GM10847 (cell line): Measurements from ENCODE around the gene FTH1.

Experiments
- POLR2A ChIP-seq: IDR thresholded peaks from 2 replicates; pipeline ENCODE4 v1.6.1; 2011; ENCODE audit not compliant: insufficient read length; ENCODE audit errors: extremely low read depth

The FTH1 gene

DNA sequence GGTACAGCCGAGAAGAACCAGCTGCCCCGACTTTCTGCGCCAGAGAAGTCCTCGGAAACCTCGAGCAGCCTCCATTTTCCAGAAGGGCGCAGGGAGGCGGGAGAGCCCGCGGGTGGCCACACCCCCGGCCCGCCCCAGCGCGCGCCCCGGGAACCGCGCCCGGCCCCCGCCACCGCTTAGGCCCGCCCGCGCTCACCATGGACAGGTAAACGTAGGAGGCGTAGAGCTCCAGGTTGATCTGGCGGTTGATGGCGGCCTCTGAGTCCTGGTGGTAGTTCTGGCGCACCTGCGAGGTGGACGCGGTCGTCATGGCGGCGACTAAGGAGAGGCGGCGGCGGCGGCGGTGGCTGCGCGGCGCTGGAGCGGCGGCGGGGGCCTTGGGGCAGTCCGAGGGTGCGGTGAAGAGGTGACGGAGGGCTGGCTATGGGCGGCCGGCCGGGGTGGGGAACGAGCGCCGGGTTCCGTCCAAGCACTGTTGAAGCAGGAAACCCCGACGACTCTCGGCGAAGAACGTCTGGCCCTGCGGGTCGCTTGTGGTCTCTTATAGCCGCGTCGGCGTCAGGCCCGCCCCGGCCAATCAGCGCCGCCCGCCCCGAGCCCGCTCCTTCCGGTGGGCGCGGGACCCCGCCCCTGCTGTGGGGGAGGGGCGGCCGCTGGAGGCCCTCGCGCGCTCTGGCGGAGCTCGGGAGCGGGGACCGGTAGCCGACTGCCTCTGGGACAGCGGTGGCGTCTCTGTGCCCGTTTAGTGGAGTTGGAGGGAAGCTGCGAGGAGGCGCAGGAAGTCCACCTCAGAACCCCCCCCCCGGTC lies at the start of gene FTH1:
Gene FTH1 (minus strand): TSS at position 519 of the 808 bp plus-strand sequence. CDS start 209 bp downstream, at position 310.
- peak; percentile 95 for TF ChIP-seq POLR2A

GRCh38 chr11:62015615-62016014 lies 48.2 kb upstream of the FTH1 start:
- no peak for TF ChIP-seq POLR2A

DNA sequence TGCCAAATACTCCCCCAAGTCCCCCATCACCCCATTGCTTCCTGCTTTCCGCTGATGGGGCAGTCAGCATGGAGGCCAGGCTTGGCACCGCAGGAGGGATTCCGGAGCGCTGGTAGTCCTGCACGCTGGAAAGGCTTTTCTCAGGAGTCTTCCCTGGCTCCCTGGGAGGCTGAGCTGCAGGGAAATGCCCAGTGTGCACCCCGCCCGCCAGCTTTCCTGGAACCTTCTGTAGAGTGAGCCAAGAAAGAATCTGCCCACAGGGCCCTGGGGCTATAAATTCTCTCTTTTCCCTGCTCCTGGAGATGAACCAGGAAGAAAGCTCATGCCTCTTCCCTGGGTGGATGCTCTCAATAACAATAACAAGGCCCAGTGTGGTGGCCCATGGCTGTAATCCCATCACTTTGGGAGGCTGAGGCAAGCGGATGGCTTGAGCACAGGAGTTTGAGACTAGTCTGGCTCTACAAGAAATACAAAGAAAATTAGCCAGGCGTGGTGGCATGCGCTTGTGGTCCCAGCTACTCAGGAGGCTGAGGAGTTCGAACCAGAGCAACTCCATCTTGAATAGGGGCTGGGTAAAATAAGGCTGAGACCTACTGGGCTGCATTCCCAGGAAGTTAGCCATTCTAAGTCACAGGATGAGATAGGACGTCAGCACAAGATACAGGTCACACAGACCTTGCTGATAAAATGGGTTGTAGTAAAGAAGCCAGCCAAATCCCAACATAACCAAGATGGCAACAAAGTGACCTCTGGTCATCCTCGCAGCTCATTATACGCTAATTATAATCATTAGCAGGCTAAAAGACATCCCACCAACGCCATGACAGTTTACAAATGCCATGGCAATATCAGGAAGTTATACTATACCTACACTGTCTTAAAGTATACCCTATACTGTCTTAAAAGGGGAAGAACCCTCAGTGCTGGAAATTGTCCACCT lies 46.4 kb upstream of the FTH1 start:
- no peak for TF ChIP-seq POLR2A

DNA sequence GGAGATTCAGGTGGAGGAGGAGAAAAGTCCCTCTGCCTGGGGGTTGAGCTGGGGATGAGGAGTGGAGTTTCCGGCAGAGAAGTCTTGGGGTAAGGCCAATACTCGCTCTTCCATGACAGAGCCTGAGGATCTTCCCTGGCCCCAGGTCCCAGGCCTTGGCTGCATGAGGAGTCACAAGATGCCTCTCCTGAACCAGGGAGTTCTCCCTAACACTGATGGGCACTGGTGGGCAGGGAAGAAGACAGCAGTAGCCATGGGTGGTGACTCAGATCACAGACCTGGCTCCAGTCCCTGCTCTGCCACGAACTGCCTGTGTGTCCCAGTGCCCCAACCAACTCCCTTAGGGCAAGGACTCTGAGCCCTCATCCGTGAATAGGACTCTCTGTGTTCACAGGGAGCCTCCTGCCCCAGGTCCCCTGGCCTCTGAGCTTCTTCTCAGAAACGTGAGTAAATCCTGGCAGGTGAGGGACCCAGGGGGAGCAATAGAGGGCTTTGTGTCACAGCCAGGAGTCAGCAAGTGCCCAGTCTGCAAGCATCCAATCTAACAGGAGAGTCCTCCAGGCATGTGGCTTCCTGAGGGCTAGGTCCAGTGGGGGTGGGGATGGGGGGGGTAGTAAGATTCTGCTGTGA lies 45.5 kb upstream of the FTH1 start:
- TF ChIP-seq POLR2A = no peak

DNA sequence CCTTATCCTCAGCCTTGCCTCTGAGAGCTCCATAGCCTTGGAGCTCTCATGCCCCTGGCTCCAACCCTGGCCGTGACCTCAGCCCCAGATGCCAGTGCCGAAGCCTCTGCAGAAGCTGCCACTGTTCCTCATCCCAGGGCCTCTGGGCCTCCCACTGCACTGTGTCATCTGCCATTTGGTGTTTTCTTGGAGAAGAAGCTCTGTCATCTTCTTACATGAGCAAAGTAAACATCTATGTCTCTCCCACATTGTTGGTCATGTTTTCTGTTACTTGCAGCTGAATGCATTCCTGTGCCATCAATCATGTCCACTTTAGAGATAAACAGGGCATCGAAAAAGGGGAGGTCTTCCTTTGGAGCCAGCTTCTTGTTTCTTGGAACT lies 45.0 kb upstream of the FTH1 start:
- no peak for TF ChIP-seq POLR2A

DNA sequence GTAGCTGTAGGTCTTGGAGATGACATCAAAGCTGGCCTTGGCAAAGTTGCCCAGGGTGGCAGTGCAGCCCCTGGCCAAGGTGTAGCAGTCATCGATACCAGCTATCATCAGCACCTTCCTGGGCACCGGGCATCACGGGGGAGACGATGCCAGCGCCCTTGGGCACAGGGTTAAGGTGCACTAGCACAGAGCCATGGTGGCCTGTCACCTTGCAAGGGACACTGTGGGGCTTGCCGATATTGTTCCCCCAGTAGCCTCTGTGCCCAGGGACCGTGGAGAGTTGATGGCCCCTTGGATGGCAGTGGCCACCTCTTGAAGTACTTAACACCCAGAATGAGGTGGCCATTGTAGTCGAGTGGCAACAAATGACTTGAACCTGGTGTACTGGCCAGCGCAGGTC lies 44.4 kb upstream of the FTH1 start:
- no peak for TF ChIP-seq POLR2A

DNA sequence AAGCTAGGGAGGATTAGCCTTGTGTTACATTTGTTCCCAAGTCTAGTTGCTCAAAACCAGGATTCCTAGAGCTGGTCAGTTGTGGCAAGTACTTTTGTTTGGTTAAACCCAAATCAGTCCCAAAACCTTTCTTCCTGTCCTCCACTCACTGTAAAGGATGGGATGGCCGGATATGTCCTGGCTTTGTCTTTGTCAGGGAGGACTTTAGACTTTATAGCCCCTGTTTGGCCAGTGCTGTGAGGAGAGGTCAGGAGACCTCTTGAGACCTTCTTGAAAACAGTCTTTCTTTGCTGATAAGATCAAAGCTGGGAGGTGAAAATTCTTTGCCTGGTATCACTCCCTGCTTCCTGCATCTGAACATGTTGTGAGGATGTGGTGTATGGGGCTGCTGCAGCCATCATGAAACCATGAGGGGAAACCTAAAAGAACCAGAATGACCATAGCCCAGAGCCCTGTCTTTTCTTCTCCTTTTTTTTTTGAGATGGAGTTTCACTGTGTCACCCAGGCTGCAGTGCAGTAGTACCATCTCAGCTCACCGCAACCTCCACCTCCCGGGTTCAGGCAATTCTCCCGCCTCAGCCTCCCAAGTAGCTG lies 43.6 kb upstream of the FTH1 start:
- TF ChIP-seq POLR2A = no peak

DNA sequence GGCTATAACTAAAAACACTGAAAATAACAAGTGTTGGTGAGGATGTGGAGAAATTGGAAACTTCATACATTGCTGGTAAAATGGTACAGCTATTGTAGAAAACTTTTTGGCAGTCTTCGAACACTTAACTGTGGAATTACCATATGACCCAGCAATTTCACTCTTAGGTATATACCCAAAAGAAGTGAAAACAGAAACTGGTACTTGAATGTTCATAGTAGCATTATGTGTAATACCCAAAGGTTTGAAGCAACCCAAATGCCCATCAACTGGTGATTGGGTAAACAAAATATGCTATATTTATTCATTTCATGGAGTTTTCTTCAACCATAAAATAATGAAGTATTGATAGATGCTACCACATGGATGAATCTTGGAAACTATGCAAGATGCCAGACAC lies 40.8 kb upstream of the FTH1 start:
- TF ChIP-seq POLR2A = no peak

GRCh38 chr11:62004473-62004872 lies 37.0 kb upstream of the FTH1 start:
- no peak for TF ChIP-seq POLR2A

DNA sequence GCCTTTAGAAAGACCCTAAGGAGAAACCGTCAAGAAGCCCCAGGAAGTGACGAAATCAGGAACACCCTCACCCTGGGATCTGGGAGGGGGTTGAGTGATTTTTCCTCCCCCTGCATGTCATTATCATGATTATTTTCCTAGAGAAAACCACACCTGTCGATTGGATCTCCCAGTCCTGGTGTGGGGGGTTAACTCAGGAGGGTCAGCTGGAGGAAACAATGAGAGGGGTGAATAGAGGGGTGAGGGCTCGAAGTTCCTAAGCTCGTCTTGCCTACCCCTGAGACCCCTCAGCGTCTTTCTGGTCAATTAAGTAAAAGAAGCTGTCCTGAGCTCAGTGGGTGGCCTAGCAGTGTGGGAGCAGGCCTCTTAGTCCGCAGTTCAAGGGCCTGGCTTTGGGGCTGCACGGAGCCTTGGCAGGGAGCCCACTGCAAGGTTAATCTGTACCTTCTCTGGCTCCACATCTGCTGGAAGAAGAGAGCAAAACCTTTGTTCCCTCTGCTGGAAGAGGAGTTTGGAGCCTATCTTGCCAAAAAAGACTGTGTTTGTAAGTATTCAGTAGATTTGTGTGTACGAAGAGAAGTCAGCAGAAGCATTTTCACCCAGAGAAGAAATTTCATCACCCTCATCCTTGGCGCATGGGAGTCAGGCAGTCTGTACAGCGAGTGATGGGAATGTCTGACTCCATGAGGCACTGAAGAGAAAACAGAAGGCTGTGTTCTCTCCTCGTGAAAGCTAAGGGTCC lies 34.2 kb upstream of the FTH1 start:
- TF ChIP-seq POLR2A = no peak

GRCh38 chr11:62000539-62001446 lies 33.4 kb upstream of the FTH1 start:
- TF ChIP-seq POLR2A = no peak

- TF ChIP-seq POLR2A = no peak
Observed at GRCh38 chr11:61999141-61999975, 31.9 kb upstream of the FTH1 start.

GRCh38 chr11:61996933-61997332 lies 29.5 kb upstream of the FTH1 start:
- TF ChIP-seq POLR2A = no peak
